HepG2 (cell line): ENCODE measurements around the gene SLC22A23. TPM values are rescaled to one million over a fixed set of nuclear protein-coding genes. Genes with fewer than 3 reads are reported as not detected.

Experiments
- ARID5B ChIP-seq: IDR thresholded peaks from 2 replicates; pipeline ENCODE4 v1.4.0; 2020; ENCODE audit warnings: mild to moderate bottlenecking, missing genetic modification reagents
- KAT8 ChIP-seq: IDR thresholded peaks from 2 replicates; pipeline ENCODE4 v1.6.1; 2016; ENCODE audit warnings: missing genetic modification reagents, missing compliant biosample characterization
- PRDM15 ChIP-seq: sonication (generic); formaldehyde crosslinking; IDR thresholded peaks from 2 replicates; pipeline ENCODE4 v1.4.0; 2020; ENCODE audit warnings: missing genetic modification reagents
- RXRB ChIP-seq: IDR thresholded peaks from 2 replicates; pipeline ENCODE4 v1.6.1; 2016; ENCODE audit warnings: borderline replicate concordance, missing genetic modification reagents, missing compliant biosample characterization
- SP2 ChIP-seq: sonication (generic); formaldehyde crosslinking; IDR thresholded peaks from 2 replicates; pipeline ENCODE4 v1.5.1; 2020; ENCODE audit warnings: mild to moderate bottlenecking, missing genetic modification reagents
- TRIM24 ChIP-seq: sonication (generic); formaldehyde crosslinking; IDR thresholded peaks from 2 replicates; pipeline ENCODE4 v1.8.0; 2022; ENCODE audit warnings: mild to moderate bottlenecking, missing genetic modification reagents
- polyA plus RNA-seq, 8 experiments: library from polyadenylated mRNA; depleted of rRNA in 3 of 8; stranded (reverse) in 7 of 8; unstranded in 1 of 8; fragments of >200 nt; fragmentation: Illumina TruSeq in 4 of 8; extraction: Trizol in 4 of 8; gene quantifications; 2 replicates each; pipeline versions ENCODE4 v1.2.1 to v1.2.3, GENCODE V29; 2011 to 2016; ENCODE audit warnings: low read depth in 4 of 8, missing spikeins in 1 of 8, mixed read lengths in 1 of 8; ENCODE audit not compliant: insufficient read depth in 1 of 8
- total RNA-seq, 5 experiments: library from RNA; depleted of rRNA; stranded (reverse); fragments of >200 nt; fragmentation: Illumina TruSeq; extraction: Trizol; gene quantifications; 2 replicates each; pipeline ENCODE4 v1.2.3, GENCODE V29; 2016; ENCODE audit warnings: low read depth in 1 of 5
- TF ChIP-seq, protein P1 (sequence below), 2 experiments: IDR thresholded peaks; 2 replicates each; pipeline ENCODE4 v1.6.1; 2011 to 2012; ENCODE audit warnings: low read length in 2 of 2, borderline replicate concordance in 1 of 2, low read depth in 1 of 2, mild to moderate bottlenecking in 1 of 2, moderate library complexity in 1 of 2

The SLC22A23 gene
- total and polyA plus RNA-seq, 2 of the 13 experiments (the other 11 are each of a cell fraction or from before 2014, with no cell fraction given) = 11.8 to 17.5 TPM

GRCh38 chr6:3379482-3380060 is 77.3 kb downstream of the SLC22A23 start (continued):
- peak; percentile 72 for TF ChIP-seq ARID5B (CRISPR knock-in tag)
- peak; percentile 51; the same call in 1 of the 2 replicates for TF ChIP-seq KAT8 (CRISPR knock-in tag)
- no peak for TF ChIP-seq RXRB (CRISPR knock-in tag)
- no peak for TF ChIP-seq SP2 (CRISPR knock-in tag)
- TF ChIP-seq TRIM24 (CRISPR knock-in tag) = no peak
- TF ChIP-seq, protein P1, sequence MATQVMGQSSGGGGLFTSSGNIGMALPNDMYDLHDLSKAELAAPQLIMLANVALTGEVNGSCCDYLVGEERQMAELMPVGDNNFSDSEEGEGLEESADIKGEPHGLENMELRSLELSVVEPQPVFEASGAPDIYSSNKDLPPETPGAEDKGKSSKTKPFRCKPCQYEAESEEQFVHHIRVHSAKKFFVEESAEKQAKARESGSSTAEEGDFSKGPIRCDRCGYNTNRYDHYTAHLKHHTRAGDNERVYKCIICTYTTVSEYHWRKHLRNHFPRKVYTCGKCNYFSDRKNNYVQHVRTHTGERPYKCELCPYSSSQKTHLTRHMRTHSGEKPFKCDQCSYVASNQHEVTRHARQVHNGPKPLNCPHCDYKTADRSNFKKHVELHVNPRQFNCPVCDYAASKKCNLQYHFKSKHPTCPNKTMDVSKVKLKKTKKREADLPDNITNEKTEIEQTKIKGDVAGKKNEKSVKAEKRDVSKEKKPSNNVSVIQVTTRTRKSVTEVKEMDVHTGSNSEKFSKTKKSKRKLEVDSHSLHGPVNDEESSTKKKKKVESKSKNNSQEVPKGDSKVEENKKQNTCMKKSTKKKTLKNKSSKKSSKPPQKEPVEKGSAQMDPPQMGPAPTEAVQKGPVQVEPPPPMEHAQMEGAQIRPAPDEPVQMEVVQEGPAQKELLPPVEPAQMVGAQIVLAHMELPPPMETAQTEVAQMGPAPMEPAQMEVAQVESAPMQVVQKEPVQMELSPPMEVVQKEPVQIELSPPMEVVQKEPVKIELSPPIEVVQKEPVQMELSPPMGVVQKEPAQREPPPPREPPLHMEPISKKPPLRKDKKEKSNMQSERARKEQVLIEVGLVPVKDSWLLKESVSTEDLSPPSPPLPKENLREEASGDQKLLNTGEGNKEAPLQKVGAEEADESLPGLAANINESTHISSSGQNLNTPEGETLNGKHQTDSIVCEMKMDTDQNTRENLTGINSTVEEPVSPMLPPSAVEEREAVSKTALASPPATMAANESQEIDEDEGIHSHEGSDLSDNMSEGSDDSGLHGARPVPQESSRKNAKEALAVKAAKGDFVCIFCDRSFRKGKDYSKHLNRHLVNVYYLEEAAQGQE (IDR thresholded peaks at IDR 0.05; ENCODE audit: borderline replicate concordance in 1 of 2, low read depth in 1 of 2, low read length in 2 of 2) = no peak
- 0 out of 2 replicates have a peak, but pooled peaks have one; percentile 47 for TF ChIP-seq PRDM15 (CRISPR knock-in tag)
